ENCODE measurements around the gene AGAP1. TPM values are rescaled to one million over a fixed set of nuclear protein-coding genes. Genes with fewer than 3 reads are reported as not detected.

Gene AGAP1
- total RNA-seq, 1 donor from 2014 or later: 54.7 TPM

DNA sequence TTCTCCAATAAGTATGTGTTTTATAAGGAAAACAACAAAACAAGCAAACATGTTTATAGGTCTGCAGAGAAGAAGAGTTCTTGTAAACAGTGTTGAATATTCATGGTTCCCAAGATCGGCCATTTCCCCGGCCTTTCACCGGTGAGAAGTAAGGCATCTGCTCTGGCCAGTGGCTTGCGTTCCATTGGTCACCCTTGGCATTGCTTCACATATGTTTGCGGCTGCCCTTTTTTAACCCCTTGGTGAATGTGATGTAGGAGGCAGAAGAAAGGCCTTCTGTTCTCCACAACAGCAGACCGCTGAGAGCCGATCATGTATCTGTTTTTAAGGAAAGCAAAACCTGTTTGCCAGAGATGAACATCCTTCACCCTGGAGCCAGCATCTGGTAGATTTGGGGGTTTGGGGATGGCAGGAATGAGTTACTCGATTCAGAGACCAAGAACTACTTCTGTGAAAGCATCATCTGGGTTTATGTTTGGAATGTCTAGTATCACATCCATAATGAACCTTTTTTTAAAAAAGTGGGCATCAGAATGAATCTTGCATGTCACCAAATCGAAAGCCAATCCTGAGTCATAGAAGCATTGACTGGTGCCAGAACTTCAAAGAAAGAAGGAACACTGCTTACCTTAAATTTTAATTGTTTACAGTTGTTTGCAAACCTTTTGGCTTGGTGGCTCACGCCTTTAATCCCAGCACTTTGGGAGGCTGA lies 112.3 kb downstream of the AGAP1 start:
- Mint-ChIP-seq H3K4me3 (peak overlapping the region; percentile 58), H3K9me3 (peaks cover 3% of the 10 kb centered on the region), H3K27me3 (ENCODE audit: low read depth) (no peaks in the 10 kb centered on the region), H3K4me1 (peaks cover 44% of the 10 kb centered on the region), H3K36me3 (ENCODE audit: low read depth) (peaks cover 4% of the 10 kb centered on the region), H3K27ac (ENCODE audit: unreplicated experiment) (no peak overlapping the region)
- TF ChIP-seq, protein P1, sequence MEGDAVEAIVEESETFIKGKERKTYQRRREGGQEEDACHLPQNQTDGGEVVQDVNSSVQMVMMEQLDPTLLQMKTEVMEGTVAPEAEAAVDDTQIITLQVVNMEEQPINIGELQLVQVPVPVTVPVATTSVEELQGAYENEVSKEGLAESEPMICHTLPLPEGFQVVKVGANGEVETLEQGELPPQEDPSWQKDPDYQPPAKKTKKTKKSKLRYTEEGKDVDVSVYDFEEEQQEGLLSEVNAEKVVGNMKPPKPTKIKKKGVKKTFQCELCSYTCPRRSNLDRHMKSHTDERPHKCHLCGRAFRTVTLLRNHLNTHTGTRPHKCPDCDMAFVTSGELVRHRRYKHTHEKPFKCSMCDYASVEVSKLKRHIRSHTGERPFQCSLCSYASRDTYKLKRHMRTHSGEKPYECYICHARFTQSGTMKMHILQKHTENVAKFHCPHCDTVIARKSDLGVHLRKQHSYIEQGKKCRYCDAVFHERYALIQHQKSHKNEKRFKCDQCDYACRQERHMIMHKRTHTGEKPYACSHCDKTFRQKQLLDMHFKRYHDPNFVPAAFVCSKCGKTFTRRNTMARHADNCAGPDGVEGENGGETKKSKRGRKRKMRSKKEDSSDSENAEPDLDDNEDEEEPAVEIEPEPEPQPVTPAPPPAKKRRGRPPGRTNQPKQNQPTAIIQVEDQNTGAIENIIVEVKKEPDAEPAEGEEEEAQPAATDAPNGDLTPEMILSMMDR (conservative IDR thresholded peaks at IDR 0.05): no peak
- peak; percentile 41 for DNase-seq (ENCODE audit: low read depth, low spot score)

DNA sequence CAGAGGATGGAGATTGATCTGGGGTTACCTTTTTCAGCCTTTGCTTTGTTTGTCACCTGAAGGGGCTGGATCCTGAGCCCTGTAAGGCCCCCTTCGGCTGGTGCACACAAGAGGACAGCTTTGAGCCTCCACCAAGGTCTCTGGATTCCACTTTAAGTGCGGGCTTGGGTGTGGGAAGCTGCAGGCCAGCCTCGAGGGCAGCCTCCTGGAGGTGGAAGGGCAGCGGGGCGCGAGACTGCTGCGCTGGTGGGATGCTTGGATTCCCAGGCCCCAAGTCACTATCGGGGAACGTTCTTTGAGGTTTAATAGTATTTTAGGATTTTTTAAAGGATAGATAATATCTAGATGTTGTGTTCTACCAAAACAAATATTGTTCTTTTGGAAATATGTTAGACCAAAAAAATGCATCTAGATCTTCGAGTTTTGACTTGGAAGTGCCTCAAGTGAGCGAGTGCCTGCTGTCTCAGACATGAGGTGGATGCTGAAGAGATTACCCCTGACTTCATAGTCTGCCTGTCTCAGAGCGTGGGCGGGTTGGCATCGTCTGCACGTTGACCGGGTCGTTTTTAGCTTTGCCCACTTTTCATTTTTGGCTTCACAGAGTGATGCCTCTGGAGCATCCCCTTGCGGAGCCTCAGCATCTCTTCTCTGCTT lies 113.8 kb downstream of the AGAP1 start:
- Mint-ChIP-seq H3K27me3 (ENCODE audit: low read depth) (no peaks in the 10 kb centered on the region), H3K4me1 (peaks cover 47% of the 10 kb centered on the region)

DNA sequence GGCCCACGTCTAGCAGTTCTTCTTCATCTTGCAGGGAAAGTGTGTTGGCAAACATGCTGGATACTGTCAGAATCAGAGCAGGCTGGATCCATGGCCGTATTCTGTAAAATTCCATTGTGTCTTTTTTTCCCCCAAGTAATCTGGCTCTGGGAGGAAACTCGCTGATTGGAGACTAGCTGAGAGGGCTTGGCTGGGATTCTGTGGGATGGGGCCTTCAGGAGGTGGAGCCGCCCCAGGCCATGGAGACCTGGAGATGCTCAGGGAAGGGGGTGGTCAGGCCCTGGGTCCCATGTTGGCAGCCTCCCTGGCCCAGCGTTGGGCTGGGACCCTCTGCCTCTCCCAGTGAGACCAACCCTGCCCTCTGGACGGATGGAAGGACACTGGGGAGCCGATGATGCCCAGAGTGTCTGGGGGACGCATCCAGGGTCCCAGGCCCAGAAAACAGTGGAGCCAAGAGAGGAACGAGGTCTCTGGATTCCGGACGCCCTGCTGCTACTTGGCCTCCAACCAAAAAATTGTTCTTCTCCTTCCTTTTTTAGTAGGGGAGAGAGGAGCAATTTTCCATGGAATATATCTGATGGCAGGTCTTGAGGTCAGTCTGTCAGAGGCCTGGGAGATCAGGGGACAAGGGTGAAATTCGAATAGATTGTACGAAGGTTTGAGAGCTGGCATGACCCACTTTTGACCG lies 114.5 kb downstream of the AGAP1 start:
- Mint-ChIP-seq H3K27me3 (ENCODE audit: low read depth) (no peaks in the 10 kb centered on the region), H3K27ac (ENCODE audit: unreplicated experiment) (no peak overlapping the region), H3K4me3 (no peak overlapping the region), H3K4me1 (peaks cover 45% of the 10 kb centered on the region), H3K9me3 (no peaks in the 10 kb centered on the region), H3K36me3 (ENCODE audit: low read depth) (no peaks in the 10 kb centered on the region)
- TF ChIP-seq, protein P1 (conservative IDR thresholded peaks at IDR 0.05): no peak
- DNase-seq (ENCODE audit: low read depth, low spot score): no peak

More for the DNA sequence above, 113.8 kb downstream of the AGAP1 start:
- no peaks in the 10 kb centered on the region for H3K36me3 Mint-ChIP-seq (ENCODE audit: low read depth)
- no peak overlapping the region for H3K4me3 Mint-ChIP-seq
- no peak overlapping the region for H3K27ac Mint-ChIP-seq (ENCODE audit: unreplicated experiment)
- DNase-seq (ENCODE audit: low read depth, low spot score): no peak
- TF ChIP-seq, protein P1 (conservative IDR thresholded peaks at IDR 0.05): no peak
- no peaks in the 10 kb centered on the region for H3K9me3 Mint-ChIP-seq

DNA sequence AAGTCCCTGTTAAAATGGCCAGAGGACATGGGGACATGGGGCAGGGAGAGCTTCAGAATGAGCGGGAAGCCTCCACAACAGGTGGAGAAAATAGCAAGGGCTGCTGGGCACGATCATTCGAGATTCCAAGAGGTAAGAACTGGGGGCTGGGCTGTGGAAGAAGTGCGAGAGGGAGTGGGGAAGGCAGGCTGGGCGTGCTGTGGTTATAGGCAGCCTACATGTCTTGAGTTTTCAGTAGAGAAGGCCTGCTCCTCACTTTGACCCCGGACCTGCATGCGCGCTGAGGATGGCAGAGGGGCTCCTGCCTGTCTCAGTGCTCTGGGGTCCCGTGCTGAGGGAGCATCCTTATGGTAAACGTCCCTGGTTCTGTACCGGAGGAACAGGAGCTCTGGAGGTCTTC lies 115.5 kb downstream of the AGAP1 start:
- Mint-ChIP-seq H3K4me1 (peaks cover 50% of the 10 kb centered on the region), H3K27ac (ENCODE audit: unreplicated experiment) (peak overlapping the region; percentile 71), H3K27me3 (ENCODE audit: low read depth) (no peaks in the 10 kb centered on the region), H3K36me3 (ENCODE audit: low read depth) (no peaks in the 10 kb centered on the region), H3K9me3 (no peaks in the 10 kb centered on the region), H3K4me3 (no peak overlapping the region)
- DNase-seq (ENCODE audit: low read depth, low spot score): no peak
- TF ChIP-seq, protein P1 (conservative IDR thresholded peaks at IDR 0.05): no peak

DNA sequence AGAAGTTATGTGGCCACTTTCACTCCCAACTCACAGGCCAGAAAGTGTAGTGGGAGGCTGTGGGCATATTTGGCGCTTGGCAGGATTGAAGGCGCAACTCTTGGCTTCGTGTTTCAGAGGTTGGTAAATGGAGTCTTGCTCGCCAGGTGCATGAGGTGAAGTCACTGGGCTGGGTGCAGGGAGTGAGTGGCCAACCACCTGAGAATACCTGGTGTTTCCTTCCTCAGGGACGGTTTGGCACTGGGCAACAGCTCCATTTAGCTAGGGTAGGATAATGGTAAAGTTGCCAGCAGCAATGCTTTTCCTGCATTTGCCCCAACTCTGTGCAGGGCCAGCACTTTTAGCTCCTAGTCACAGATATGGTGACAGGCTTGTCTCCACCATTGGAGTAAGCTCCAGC lies 115.9 kb downstream of the AGAP1 start:
- DNase-seq (ENCODE audit: low read depth, low spot score): no peak
- H3K27me3 Mint-ChIP-seq (ENCODE audit: low read depth): no peaks in the 10 kb centered on the region
- no peaks in the 10 kb centered on the region for H3K9me3 Mint-ChIP-seq
- peaks cover 53% of the 10 kb centered on the region for H3K4me1 Mint-ChIP-seq
- no peak overlapping the region for H3K27ac Mint-ChIP-seq (ENCODE audit: unreplicated experiment)
- H3K4me3 Mint-ChIP-seq: no peak overlapping the region
- TF ChIP-seq, protein P1 (conservative IDR thresholded peaks at IDR 0.05): no peak
- no peaks in the 10 kb centered on the region for H3K36me3 Mint-ChIP-seq (ENCODE audit: low read depth)

Data from neural crest cell (in vitro differentiated cells).